HG03097 (cell line): ENCODE data around the gene TBX10.
"Not testable (repeated sequence)": the region's sequence is repeated elsewhere in the genome, so short reads cannot be mapped to it uniquely, and the experiment has no call there.

Experiments
- ATAC-seq: cut with Tn5 transposase; IDR thresholded peaks from one replicate; pipeline ENCODE4 v1.9.1; 2021; ENCODE audit not compliant: unreplicated experiment, low FRiP score

Gene TBX10

GRCh38 chr11:67664696-67665540 lies 25.4 kb upstream of the TBX10 start:
- ATAC-seq = no peak

GRCh38 chr11:67664213-67664585 lies 24.6 kb upstream of the TBX10 start:
- ATAC-seq = no peak

GRCh38 chr11:67663532-67664212 lies 24.1 kb upstream of the TBX10 start:
- ATAC-seq = no peak

GRCh38 chr11:67662835-67663531 lies 23.4 kb upstream of the TBX10 start:
- no peak for ATAC-seq

GRCh38 chr11:67662142-67662834 lies 22.7 kb upstream of the TBX10 start:
- ATAC-seq = no peak

GRCh38 chr11:67660752-67661151 lies 21.2 kb upstream of the TBX10 start:
- ATAC-seq = not testable (repeated sequence)

- not testable (repeated sequence) for ATAC-seq
Measured at GRCh38 chr11:67659651-67660165, 20.1 kb upstream of the TBX10 start.

GRCh38 chr11:67657300-67657699 lies 17.7 kb upstream of the TBX10 start:
- no peak for ATAC-seq

GRCh38 chr11:67656278-67656922 lies 16.8 kb upstream of the TBX10 start:
- no peak for ATAC-seq

GRCh38 chr11:67654225-67654624 lies 14.7 kb upstream of the TBX10 start:
- no peak for ATAC-seq

GRCh38 chr11:67652965-67653845 lies 13.6 kb upstream of the TBX10 start:
- ATAC-seq = no peak

GRCh38 chr11:67651976-67652781 lies 12.6 kb upstream of the TBX10 start:
- ATAC-seq = no peak

- no peak for ATAC-seq
Measured at GRCh38 chr11:67649634-67650510, 10.3 kb upstream of the TBX10 start.

- ATAC-seq = no peak
Measured at GRCh38 chr11:67648796-67649613, 9.4 kb upstream of the TBX10 start.

- no peak for ATAC-seq
Measured at GRCh38 chr11:67648140-67648795, 8.7 kb upstream of the TBX10 start.

GRCh38 chr11:67647471-67647870 lies 7.9 kb upstream of the TBX10 start:
- ATAC-seq = no peak
